RPMI8226 (cell line): ENCODE data around the gene DDX24.

Experiments
- DNase-seq: peaks from one replicate; pipeline ENCODE4 v3.0.0-alpha.2; 2015

Gene DDX24

GRCh38 chr14:94027566-94028449 lies 53.2 kb downstream of the DDX24 start:
- no peak for DNase-seq

GRCh38 chr14:94026889-94027469 lies 54.0 kb downstream of the DDX24 start:
- no peak for DNase-seq

- peak; percentile 96 for DNase-seq
These were observed 54.7 kb downstream of the DDX24 start, which contains the start of gene OTUB2 for GRCh38 chr14:94026173-94026888. OTUB2 (plus strand) TSS chr14:94026340; CDS start chr14:94026538, 198 bp downstream.

GRCh38 chr14:94025720-94026119 lies 55.3 kb downstream of the DDX24 start:
- no peak for DNase-seq

GRCh38 chr14:94024549-94024948 lies 56.5 kb downstream of the DDX24 start:
- DNase-seq: no peak

- DNase-seq: no peak
These were observed 58.2 kb downstream of the DDX24 start for GRCh38 chr14:94022532-94023411.

- peak; percentile 83 for DNase-seq
These were observed 59.4 kb downstream of the DDX24 start for GRCh38 chr14:94021416-94022157.

- no peak for DNase-seq
These were observed 60.0 kb downstream of the DDX24 start for GRCh38 chr14:94021001-94021400.

- no peak for DNase-seq
These were observed 60.7 kb downstream of the DDX24 start for GRCh38 chr14:94020267-94020666.

- no peak for DNase-seq
These were observed 61.7 kb downstream of the DDX24 start for GRCh38 chr14:94019329-94019728.

GRCh38 chr14:94018308-94018707 lies 62.7 kb downstream of the DDX24 start:
- no peak for DNase-seq

GRCh38 chr14:94016446-94016976 lies 64.5 kb downstream of the DDX24 start:
- no peak for DNase-seq

- DNase-seq: no peak
These were observed 65.8 kb downstream of the DDX24 start for GRCh38 chr14:94015223-94015622.

GRCh38 chr14:94014382-94014781 lies 66.6 kb downstream of the DDX24 start:
- DNase-seq: peak; percentile 20

GRCh38 chr14:94011795-94012194 lies 69.2 kb downstream of the DDX24 start:
- peak; percentile 47 for DNase-seq

GRCh38 chr14:94010625-94011024 lies 70.4 kb downstream of the DDX24 start:
- DNase-seq: no peak

GRCh38 chr14:94009767-94010166 lies 71.2 kb downstream of the DDX24 start:
- DNase-seq: peak; percentile 86

- DNase-seq: no peak
These were observed 72.8 kb downstream of the DDX24 start for GRCh38 chr14:94008234-94008633.

- DNase-seq: peak; percentile 25
These were observed 75.5 kb downstream of the DDX24 start for GRCh38 chr14:94005324-94006073.

- DNase-seq: no peak
These were observed 77.0 kb downstream of the DDX24 start for GRCh38 chr14:94004015-94004414.

GRCh38 chr14:94003397-94003796 lies 77.6 kb downstream of the DDX24 start:
- DNase-seq: no peak
